AG04449 (cell line): ENCODE data around the gene TIMM50.

Experiments used
- CTCF ChIA-PET: fragments of 350-600 bp; formaldehyde crosslinking; extraction: SDS; loops from one replicate; lab custom pipeline; 2021; ENCODE audit warnings: antibody characterized with exemption; lab: Yijun Ruan, JAX
- POLR2A ChIA-PET: fragments of 400-600, 350-600 bp; formaldehyde crosslinking; extraction: SDS; loops from one replicate; lab custom pipeline; 2020; ENCODE audit warnings: antibody characterized with exemption, inconsistent platforms; lab: Yijun Ruan, JAX
- DNase-seq: peaks from one replicate; pipeline ENCODE4 v3.0.0-alpha.2; 2010; ENCODE audit warnings: low read depth, low spot score
- H3K4me3 ChIP-seq: 2 replicates; pipeline ENCODE4 v1.5.1; 2011; ENCODE audit warnings: low read depth, mild to moderate bottlenecking, control low read depth, low read length
- CTCF ChIP-seq: IDR thresholded peaks from one replicate; pipeline ENCODE4 v1.5.1; 2011; ENCODE audit warnings: mild to moderate bottlenecking, moderate library complexity, low read length, control low read depth, inconsistent platforms; ENCODE audit not compliant: insufficient read depth; ENCODE audit errors: missing control alignments

Gene TIMM50

DNA sequence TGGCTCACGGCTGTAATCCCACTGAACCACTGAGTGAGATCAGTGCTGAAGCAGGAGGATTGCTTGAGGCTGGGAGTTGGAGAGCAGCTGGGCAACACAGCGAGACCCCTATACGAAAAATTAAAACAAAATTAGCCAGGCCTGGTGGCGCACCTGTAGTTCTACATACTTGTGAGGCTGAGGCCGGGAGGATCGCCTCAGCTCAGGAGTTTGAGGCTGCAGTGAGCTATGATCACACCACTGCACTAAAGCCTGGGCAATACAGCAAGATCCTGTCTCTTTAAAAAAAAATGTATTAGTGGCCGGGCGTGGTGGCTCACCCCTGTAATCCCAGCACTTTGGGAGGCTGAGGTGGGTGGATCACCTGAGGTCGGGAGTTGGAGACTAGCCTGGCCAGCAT is 28.0 kb downstream of the TIMM50 start:
- TF ChIP-seq CTCF: no peak
- DNase-seq: no peak
- POLR2A ChIA-PET: no interaction called here
- CTCF ChIA-PET: interaction anchor here (1.5 to 7.0 kb wide), 2 partner anchors 25 to 28 kb away, joined by 3 to 28 read pairs; partner anchors contain the start of gene EID2B
- H3K4me3 ChIP-seq: no peak overlapping the region

DNA sequence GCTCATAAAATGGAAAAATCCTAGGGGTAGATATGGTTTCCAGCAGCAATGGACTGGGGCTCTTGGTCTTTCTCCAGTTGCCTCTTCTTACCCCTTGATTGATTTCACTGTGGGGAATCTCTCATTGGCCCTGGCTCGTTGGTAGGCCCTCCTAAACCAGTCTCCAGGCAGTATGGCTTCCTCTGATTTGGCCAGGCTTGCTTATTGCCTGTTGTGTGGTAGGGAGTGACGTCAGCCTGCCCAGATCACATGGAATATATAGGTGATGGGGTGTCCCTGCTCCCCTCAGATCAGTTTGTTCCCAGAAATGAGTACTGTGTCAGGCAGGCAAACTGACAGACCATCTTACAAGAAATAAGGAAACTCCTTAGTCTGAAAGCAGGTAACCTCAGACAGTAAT is 28.6 kb downstream of the TIMM50 start:
- POLR2A ChIA-PET: no interaction called here
- CTCF ChIA-PET: interaction anchor here (7.0 kb wide), 1 partner anchor 24 kb away, joined by 28 read pairs; the partner anchor contains the start of gene EID2B
- no peak for DNase-seq
- TF ChIP-seq CTCF: no peak
- no peak overlapping the region for H3K4me3 ChIP-seq

DNA sequence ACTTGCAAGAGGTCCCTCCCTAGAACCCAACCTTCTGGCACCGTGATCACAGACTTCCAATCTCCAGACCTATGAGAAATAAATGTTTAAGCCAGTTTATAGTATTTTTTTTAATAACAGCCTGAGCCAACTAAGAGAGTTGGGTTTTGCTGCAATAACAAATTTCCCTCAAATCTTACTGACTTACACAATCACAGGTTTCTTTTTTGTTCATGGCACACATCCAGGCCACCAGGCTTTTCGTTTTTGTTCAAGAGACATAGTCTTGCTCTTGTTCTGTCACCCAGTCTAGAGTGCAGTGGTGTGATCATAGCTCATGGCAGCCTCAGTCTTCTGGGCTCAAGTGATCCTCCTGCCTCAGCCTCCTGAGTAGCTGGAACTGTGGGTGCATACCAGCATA is 32.4 kb downstream of the TIMM50 start:
- ChIA-PET CTCF (interaction anchor here (3.6 to 7.0 kb wide), 2 partner anchors 10 to 20 kb away, joined by 15 to 28 read pairs; partner anchors contain the start of gene EID2B), POLR2A (no interaction called here)
- no peak for TF ChIP-seq CTCF
- no peak for DNase-seq
- H3K4me3 ChIP-seq: no peak overlapping the region

DNA sequence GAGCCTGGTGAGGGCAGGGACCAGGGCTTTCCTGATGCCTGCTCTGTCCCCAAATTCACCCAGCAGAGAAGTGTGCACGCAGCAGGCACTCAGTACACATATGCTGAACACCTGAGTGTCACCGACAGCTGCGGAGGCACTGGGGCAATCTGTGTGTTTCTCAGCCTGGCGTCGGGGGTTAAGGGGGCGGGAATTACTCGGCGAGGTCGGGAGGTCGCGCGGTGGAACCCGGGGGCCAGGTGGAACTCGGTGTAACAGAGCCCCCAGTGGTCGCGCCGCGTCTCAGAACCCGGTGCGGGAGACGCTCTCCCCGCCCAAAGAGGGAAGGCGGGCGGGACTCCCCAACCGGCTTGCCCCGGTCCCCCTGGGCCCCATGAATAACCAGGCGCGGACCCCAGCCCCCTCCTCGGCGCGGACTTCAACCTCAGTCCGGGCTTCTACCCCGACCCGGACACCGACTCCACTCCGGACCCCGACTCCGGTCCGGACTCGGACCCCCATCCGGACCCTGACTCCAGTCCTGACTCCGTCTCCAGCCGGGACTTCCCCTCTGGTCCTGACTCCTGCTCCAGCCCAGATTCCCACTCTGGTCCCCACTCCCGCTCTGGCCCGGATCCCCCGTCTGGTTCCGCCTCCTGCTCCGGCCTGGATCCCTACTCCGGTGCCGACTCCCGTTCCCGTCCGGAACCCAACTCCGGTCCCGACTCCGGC is 34.4 kb downstream of the TIMM50 start, which contains the start of gene SELENOV:
Gene SELENOV, plus strand, starts transcription at position 300 of the 711 bp plus-strand sequence. Its CDS starts 74 bp downstream, at position 374.
- no peak within 1 kb of the TSS; the same call in none of the 2 replicates for H3K4me3 ChIP-seq
- DNase-seq: no peak
- TF ChIP-seq CTCF: no peak
- ChIA-PET POLR2A (no interaction called here), CTCF (interaction anchor here (1.1 to 7.0 kb wide), 3 partner anchors 12 to 117 kb away, joined by 3 to 28 read pairs (median 15); partner anchors contain the start of gene EID2B)

DNA sequence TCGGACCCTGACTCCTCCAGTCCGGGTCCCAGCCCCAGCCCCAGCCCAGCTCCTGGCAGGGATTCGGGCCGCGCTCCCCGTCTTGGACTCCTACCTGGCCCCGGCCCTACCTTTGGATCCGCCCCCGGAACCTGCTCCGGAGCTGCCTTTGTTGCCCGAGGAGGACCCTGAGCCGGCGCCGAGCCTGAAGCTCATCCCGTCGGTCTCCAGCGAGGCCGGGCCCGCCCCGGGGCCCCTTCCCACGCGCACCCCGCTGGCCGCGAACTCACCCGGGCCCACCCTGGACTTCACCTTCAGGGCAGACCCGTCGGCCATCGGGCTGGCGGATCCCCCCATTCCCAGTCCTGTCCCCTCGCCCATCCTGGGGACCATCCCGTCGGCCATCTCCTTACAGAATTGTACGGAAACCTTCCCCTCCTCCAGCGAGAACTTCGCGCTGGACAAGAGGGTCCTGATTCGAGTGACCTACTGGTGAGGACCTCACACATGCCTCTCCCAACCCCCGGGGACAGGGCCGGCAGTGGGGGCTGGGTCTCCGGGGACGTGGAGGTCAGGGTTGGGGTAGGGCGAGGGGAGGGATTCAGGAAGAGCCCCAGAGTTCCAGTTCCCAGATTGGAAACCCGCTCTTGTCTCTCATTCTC is 35.0 kb downstream of the TIMM50 start:
- ChIA-PET POLR2A (no interaction called here), CTCF (interaction anchor here (1.1 to 7.0 kb wide), 3 partner anchors 13 to 118 kb away, joined by 3 to 28 read pairs (median 15); partner anchors contain the start of gene EID2B)
- no peak for TF ChIP-seq CTCF
- no peak overlapping the region; the same call in none of the 2 replicates for H3K4me3 ChIP-seq
- no peak for DNase-seq

- ChIA-PET POLR2A (no interaction called here), CTCF (interaction anchor here (3.6 kb wide), 1 partner anchor 13 kb away, joined by 15 read pairs; no protein-coding TSS in a partner anchor)
These were observed 35.6 kb downstream of the TIMM50 start for GRCh38 chr19:39516270-39516669.

More at GRCh38 chr19:39516270-39516669, 35.6 kb downstream of the TIMM50 start:
- DNase-seq: no peak
- TF ChIP-seq CTCF: no peak
- no peak overlapping the region for H3K4me3 ChIP-seq
